MCF 10A (cell line): ENCODE results near the gene DRC1. TPM values are rescaled to one million over a fixed set of nuclear protein-coding genes. Genes with fewer than 3 reads are reported as not detected.
"Not testable (repeated sequence)": the region's sequence is repeated elsewhere in the genome, so short reads cannot be mapped to it uniquely, and the experiment has no call there.

ENCODE experiments used
- BruUV-seq: library from RNA; stranded (reverse); fragments of 400-500 nt; replicated peaks from 2 replicates; lab custom pipeline; 2021; lab: Mats Ljungman, UMichigan
- CTCF ChIA-PET: fragments of 300-600 bp; sonication (Branson Sonifier 250); formaldehyde crosslinking; extraction: SDS; loops from one replicate; lab custom pipeline; 2021; ENCODE audit warnings: antibody characterized with exemption, inconsistent platforms; lab: Yijun Ruan, JAX
- POLR2A ChIA-PET: fragments of 300-600, 350-650 bp; sonication (Branson Sonifier 250); formaldehyde crosslinking; extraction: SDS; loops from one replicate; lab custom pipeline; 2020; ENCODE audit warnings: antibody characterized with exemption, inconsistent platforms; lab: Yijun Ruan, JAX
- DNase-seq: peaks from one replicate; pipeline ENCODE4 v3.0.0-alpha.2; 2018; ENCODE audit not compliant: unreplicated experiment
- H3K27ac Mint-ChIP-seq: one replicate; pipeline ENCODE4 v1.8.0; 2022; ENCODE audit warnings: mild to moderate bottlenecking, low read depth, mixed read lengths; ENCODE audit not compliant: unreplicated experiment
- H3K27me3 Mint-ChIP-seq: one replicate; pipeline ENCODE4 v1.8.0; 2022; ENCODE audit warnings: mixed read lengths; ENCODE audit not compliant: insufficient read depth, unreplicated experiment
- H3K36me3 Mint-ChIP-seq: one replicate; pipeline ENCODE4 v1.8.0; 2022; ENCODE audit warnings: mild to moderate bottlenecking, moderate library complexity, mixed read lengths; ENCODE audit not compliant: insufficient read depth, unreplicated experiment
- H3K4me1 Mint-ChIP-seq: one replicate; pipeline ENCODE4 v1.8.0; 2022; ENCODE audit warnings: mixed read lengths; ENCODE audit not compliant: insufficient read depth, unreplicated experiment
- H3K4me3 Mint-ChIP-seq: one replicate; pipeline ENCODE4 v1.8.0; 2022; ENCODE audit warnings: mild to moderate bottlenecking, moderate library complexity, mixed read lengths; ENCODE audit not compliant: unreplicated experiment
- H3K9me3 Mint-ChIP-seq: one replicate; pipeline ENCODE4 v1.8.0; 2022; ENCODE audit warnings: mixed read lengths; ENCODE audit not compliant: unreplicated experiment
- CTCF ChIP-seq: fragments of 200-600 bp; IDR thresholded peaks from one replicate; pipeline ENCODE4 v1.8.0; 2022; ENCODE audit warnings: antibody characterized with exemption, mild to moderate bottlenecking; ENCODE audit not compliant: unreplicated experiment
- intact Hi-C: fragments of 100-400 bp; cut with micrococcal nuclease; formaldehyde crosslinking; loops from 2 replicates; pipeline ENCODE4 v1.14.1; 2022
- total RNA-seq: library from RNA; stranded (reverse); gene quantifications from 2 replicates; pipeline ENCODE4 v1.2.3, GENCODE V29; 2022

The DRC1 gene
- total RNA-seq, 1 experiment from 2014 or later = not detected

DNA sequence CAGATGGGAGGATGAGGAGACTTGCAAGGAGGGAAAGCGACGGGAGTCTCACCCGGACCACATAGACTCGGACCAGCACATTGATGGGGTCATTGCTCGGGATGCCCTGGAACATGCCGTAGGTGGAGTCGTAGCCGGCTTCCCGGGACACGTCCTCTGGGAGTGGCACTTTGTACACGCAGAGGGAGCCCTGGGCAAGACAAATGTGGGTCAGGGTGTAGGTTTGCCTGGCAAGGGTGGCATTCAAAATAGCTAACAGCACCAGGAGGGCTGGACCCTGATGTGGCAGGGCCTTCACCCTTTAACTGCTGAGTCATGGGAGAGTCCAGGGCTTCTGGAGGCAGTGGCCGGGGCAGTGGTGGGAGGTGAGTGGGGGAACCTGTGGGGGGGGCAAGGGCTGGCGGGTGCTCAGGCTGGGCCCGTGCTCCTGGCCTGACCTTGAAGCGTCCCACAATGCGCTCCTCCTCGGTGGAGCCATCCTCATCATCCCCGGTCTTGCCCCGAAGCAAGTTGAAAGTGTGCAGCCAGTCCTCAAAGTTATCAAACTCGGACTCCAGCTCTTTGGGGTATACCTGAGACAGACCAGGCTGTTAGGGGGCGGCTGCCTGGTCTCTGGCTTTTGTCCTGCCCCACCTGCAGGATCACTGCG, 65.1 kb downstream of the DRC1 start:
- Mint-ChIP-seq H3K4me3 (no peak overlapping the region), H3K27ac (no peak overlapping the region), H3K27me3 (no peaks in the 10 kb centered on the region), H3K4me1 (no peaks in the 10 kb centered on the region), H3K9me3 (no peaks in the 10 kb centered on the region), H3K36me3 (no peaks in the 10 kb centered on the region)
- TF ChIP-seq CTCF = no peak
- intact Hi-C loops = loop anchor here (5.0 kb wide), 2 partner anchors 134 to 224 kb away; partner anchors contain the start of genes HADHA and HADHB
- BruUV-seq = no TSS peak
- DNase-seq = no peak
- POLR2A ChIA-PET = interaction anchor here (0.6 to 1.0 kb wide), 3 partner anchors 55 to 561 kb away, joined by 3 to 4 read pairs (median 3); partner anchors contain the start of gene ADGRF3
- CTCF ChIA-PET = interaction anchor here (0.5 to 2.1 kb wide), 4 partner anchors 38 to 433 kb away, joined by 3 to 6 read pairs (median 4); no protein-coding TSS in a partner anchor

GRCh38 chr2:26468544-26468943, 66.8 kb downstream of the DRC1 start:
- H3K9me3 Mint-ChIP-seq, H3K4me3 Mint-ChIP-seq, H3K4me1 Mint-ChIP-seq, BruUV-seq, H3K27ac Mint-ChIP-seq, H3K27me3 Mint-ChIP-seq, POLR2A ChIA-PET, H3K36me3 Mint-ChIP-seq, DNase-seq: not testable (repeated sequence)
- CTCF ChIA-PET = interaction anchor here (0.7 to 2.1 kb wide), 8 partner anchors 10 to 521 kb away, joined by 3 to 6 read pairs (median 4); partner anchors contain the start of gene SELENOI
- intact Hi-C loops = loop anchor here (2.0 to 5.0 kb wide), 3 partner anchors 136 to 518 kb away; partner anchors contain the start of genes HADHA and HADHB

- no peaks in the 10 kb centered on the region for H3K9me3 Mint-ChIP-seq
- peak; percentile 84 for DNase-seq
- no peak overlapping the region for H3K4me3 Mint-ChIP-seq
- TF ChIP-seq CTCF = peak; percentile 75
- no peaks in the 10 kb centered on the region for H3K27me3 Mint-ChIP-seq
- H3K27ac Mint-ChIP-seq = no peak overlapping the region
- intact Hi-C loops = loop anchor here (2.0 to 5.0 kb wide), 3 partner anchors 137 to 518 kb away; partner anchors contain the start of genes HADHA and HADHB
- ChIA-PET POLR2A (no interaction called here), CTCF (interaction anchor here (0.7 to 1.5 kb wide), 17 partner anchors 8 to 522 kb away, joined by 3 to 5 read pairs (median 3); partner anchors contain the start of gene SELENOI)
- no TSS peak for BruUV-seq
- no peaks in the 10 kb centered on the region for H3K4me1 Mint-ChIP-seq
- no peaks in the 10 kb centered on the region for H3K36me3 Mint-ChIP-seq
These were observed 67.5 kb downstream of the DRC1 start for GRCh38 chr2:26469092-26469710.

- no peaks in the 10 kb centered on the region for H3K4me1 Mint-ChIP-seq
- no peaks in the 10 kb centered on the region for H3K9me3 Mint-ChIP-seq
- H3K27me3 Mint-ChIP-seq = no peaks in the 10 kb centered on the region
- POLR2A ChIA-PET = no interaction called here
- no peak for TF ChIP-seq CTCF
- no peak overlapping the region for H3K4me3 Mint-ChIP-seq
- intact Hi-C loops = loop anchor here (2.0 to 5.0 kb wide), 3 partner anchors 138 to 519 kb away; partner anchors contain the start of genes HADHA and HADHB
- CTCF ChIA-PET = interaction anchor here (0.6 to 1.5 kb wide), 14 partner anchors 9 to 522 kb away, joined by 3 to 5 read pairs (median 3); partner anchors contain the start of gene SELENOI
- BruUV-seq = no TSS peak
- H3K36me3 Mint-ChIP-seq = no peaks in the 10 kb centered on the region
- no peak overlapping the region for H3K27ac Mint-ChIP-seq
- no peak for DNase-seq
These were observed 68.2 kb downstream of the DRC1 start for GRCh38 chr2:26469955-26470354.
